Measurements from ENCODE around the gene CYTH1. TPM values are rescaled to one million over a fixed set of nuclear protein-coding genes. Genes with fewer than 3 reads are reported as not detected.

Gene CYTH1
- polyA plus RNA-seq, 3 donors from 2014 or later = 176 to 336 (median 233) TPM

DNA sequence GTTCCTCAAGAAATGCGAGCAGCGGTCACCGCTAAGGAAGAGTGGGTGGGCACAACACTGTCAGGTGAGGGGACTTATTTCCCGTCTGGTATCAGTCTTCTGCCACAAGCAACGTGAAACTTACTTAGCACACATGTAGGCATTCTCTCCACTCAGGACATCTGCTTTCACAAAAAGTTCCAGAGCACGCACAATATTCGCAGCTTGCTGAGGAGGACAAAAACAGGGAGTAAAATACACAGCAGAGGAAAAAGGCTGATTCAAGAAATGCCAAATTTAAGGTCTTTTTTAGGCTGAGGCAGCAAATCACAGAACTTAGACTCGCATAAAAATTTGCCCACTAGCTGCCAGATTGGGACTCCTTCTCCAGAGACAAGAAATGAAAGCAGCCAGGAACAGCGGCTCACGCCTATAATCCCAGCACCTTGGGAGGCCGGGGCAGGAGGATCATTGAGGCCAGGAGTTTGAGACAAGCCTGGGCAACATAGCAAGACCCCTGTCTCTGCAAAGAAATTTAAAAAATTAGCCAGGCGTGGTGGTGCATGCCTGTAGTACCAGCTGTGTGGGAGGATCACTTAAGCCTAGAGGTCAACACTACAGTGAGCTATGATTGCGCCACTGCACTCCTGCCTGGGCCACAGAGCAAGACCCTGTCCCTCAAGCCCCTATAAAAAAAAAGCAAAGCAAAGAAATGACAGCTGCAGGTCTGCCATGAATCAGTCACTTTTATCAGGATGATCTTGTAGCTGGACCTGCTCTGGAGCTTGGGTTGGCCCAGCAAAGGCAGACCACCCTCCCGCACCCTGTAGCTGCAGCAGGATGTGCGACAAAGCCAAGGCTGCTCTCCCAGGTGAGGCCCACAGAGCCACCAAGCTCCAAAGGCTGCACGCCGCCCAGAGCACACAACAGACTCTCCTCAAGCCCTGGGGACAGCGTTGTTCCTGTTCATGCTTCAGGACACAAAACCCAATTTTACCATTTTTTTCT lies 38.0 kb upstream of the CYTH1 start:
- Mint-ChIP-seq H3K36me3 (peaks cover 26 to 57% (median 33%) of the 10 kb centered on the region in 3 donors), H3K4me3 (peak overlapping the region in 1 of 5 donors; percentile 69), H3K27ac (peak overlapping the region; percentile 88 to 99 (median 92))

DNA sequence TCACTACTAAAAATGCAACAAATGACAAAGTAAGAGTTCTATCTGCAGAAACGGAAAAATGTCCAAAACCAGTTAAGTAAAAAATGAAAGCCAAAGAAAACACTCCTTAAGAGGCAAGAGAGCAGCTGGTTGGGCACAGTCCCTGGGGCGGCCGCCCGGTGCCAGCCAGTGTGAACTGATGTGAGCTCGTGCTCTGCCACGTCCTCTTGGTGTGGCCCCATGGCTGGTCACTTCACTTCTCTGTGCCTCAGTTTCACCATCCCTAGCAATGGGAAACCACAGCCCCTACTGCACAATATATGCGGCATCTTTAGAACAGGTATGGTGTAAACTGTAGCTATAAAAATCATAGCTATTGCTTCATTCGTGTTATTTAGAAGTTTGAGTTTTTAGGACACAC lies 37.3 kb upstream of the CYTH1 start:
- peak overlapping the region; percentile 88 to 99 (median 92) for H3K27ac Mint-ChIP-seq
- H3K36me3 Mint-ChIP-seq = peaks cover 24 to 52% (median 26%) of the 10 kb centered on the region in 3 donors

More for the DNA sequence above, 38.0 kb upstream of the CYTH1 start:
- no peak for DNase-seq
- Mint-ChIP-seq H3K4me1 (peaks cover 35 to 50% of the 10 kb centered on the region in 2 donors), H3K9me3 (peaks cover 0 to 1% (median 0%) of the 10 kb centered on the region in 6 donors), H3K27me3 (ENCODE audit: low read depth in 3 of 3) (peaks cover 15 to 29% (median 20%) of the 10 kb centered on the region in 3 donors)

DNA sequence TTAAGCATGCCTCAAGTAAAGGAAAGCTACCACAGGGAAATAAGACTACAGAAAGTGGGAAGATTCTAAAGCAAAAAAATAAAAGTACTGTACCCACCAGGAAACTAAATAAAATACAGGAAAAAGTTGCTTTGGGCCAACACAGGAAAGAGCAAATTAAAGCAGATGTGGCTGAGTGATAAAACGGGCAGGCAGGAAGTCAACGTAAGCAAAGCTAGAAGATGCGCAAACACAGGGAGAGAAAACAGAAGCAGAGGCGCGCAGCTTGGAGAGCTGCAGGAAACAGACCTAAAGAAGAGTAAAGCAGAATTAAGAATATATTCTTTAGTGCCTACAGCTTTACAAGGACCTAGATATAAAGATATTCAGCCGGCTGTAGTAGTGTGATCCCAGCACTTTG lies 36.9 kb upstream of the CYTH1 start:
- H3K4me1 Mint-ChIP-seq = peaks cover 35 to 43% of the 10 kb centered on the region in 2 donors
- no peaks in the 10 kb centered on the region for H3K9me3 Mint-ChIP-seq
- peak; percentile 64 to 74 (median 72) for DNase-seq
- H3K36me3 Mint-ChIP-seq = peaks cover 24 to 52% (median 24%) of the 10 kb centered on the region in 3 donors
- peaks cover 14 to 28% (median 17%) of the 10 kb centered on the region in 3 donors for H3K27me3 Mint-ChIP-seq (ENCODE audit: low read depth in 3 of 3)
- peak overlapping the region; percentile 69 to 78 (median 73) for H3K4me3 Mint-ChIP-seq
- H3K27ac Mint-ChIP-seq = peak overlapping the region; percentile 88 to 99 (median 92)

More for the DNA sequence above, 37.3 kb upstream of the CYTH1 start:
- Mint-ChIP-seq H3K4me3 (peak overlapping the region; percentile 69 to 78 (median 73)), H3K4me1 (peaks cover 35 to 45% of the 10 kb centered on the region in 2 donors), H3K9me3 (peaks cover 0 to 1% (median 0%) of the 10 kb centered on the region in 6 donors), H3K27me3 (ENCODE audit: low read depth in 3 of 3) (peaks cover 14 to 28% (median 17%) of the 10 kb centered on the region in 3 donors)
- no peak for DNase-seq

- peak overlapping the region; percentile 88 to 99 (median 94) for H3K27ac Mint-ChIP-seq
- peak in 1 of 3 donors; percentile 33 for DNase-seq
- H3K27me3 Mint-ChIP-seq (ENCODE audit: low read depth in 3 of 3) = peaks cover 14 to 27% (median 15%) of the 10 kb centered on the region in 3 donors
- no peaks in the 10 kb centered on the region for H3K9me3 Mint-ChIP-seq
- peaks cover 35 to 37% of the 10 kb centered on the region in 2 donors for H3K4me1 Mint-ChIP-seq
- peak overlapping the region; percentile 73 to 78 (median 74) for H3K4me3 Mint-ChIP-seq
- H3K36me3 Mint-ChIP-seq = peaks cover 20 to 50% (median 25%) of the 10 kb centered on the region in 3 donors
Measured at GRCh38 chr17:78818152-78818846, 36.2 kb upstream of the CYTH1 start.

GRCh38 chr17:78817123-78817522 lies 35.0 kb upstream of the CYTH1 start:
- Mint-ChIP-seq H3K36me3 (peaks cover 12 to 54% (median 23%) of the 10 kb centered on the region in 3 donors), H3K4me1 (peaks cover 35 to 37% of the 10 kb centered on the region in 2 donors)
- peak; percentile 83 to 90 (median 88) for DNase-seq

GRCh38 chr17:78815696-78816095 lies 33.6 kb upstream of the CYTH1 start:
- Mint-ChIP-seq H3K9me3 (no peaks in the 10 kb centered on the region), H3K4me1 (peaks cover 35 to 37% of the 10 kb centered on the region in 2 donors), H3K4me3 (no peak overlapping the region), H3K27me3 (ENCODE audit: low read depth in 3 of 3) (peaks cover 9 to 21% (median 14%) of the 10 kb centered on the region in 3 donors), H3K27ac (peak overlapping the region; percentile 23 to 89 (median 58)), H3K36me3 (peaks cover 20 to 54% (median 25%) of the 10 kb centered on the region in 3 donors)
- no peak for DNase-seq

More at GRCh38 chr17:78817123-78817522, 35.0 kb upstream of the CYTH1 start:
- H3K27ac Mint-ChIP-seq = peak overlapping the region; percentile 88 to 99 (median 94)
- H3K27me3 Mint-ChIP-seq (ENCODE audit: low read depth in 3 of 3) = peaks cover 11 to 22% (median 14%) of the 10 kb centered on the region in 3 donors
- no peaks in the 10 kb centered on the region for H3K9me3 Mint-ChIP-seq
- H3K4me3 Mint-ChIP-seq = peak overlapping the region; percentile 39 to 80 (median 74)

DNA sequence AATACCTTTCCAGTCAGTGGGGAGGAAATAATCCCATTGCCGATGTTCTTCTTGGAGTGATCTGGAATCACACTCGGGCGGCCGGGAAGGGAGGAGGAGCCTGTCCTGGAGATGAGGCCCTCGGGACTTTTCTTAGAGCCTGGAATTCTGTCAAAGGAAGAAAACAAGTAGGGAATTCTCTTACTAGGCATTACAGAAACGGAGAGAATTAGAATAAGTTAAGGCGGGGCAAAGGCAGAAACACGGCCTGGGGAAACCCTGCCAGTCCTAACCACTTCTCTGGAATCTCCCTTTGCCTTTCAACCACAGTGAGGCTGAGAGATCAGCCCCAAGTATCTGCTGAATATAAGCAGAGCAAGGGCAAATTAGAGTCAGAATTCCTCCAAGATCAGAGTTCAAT lies 30.8 kb upstream of the CYTH1 start:
- H3K4me1 Mint-ChIP-seq = peaks cover 14 to 16% of the 10 kb centered on the region in 2 donors
- H3K9me3 Mint-ChIP-seq = no peaks in the 10 kb centered on the region
- H3K27ac Mint-ChIP-seq = peak overlapping the region in 3 of 6 donors; percentile 0 to 58 (median 42)
- H3K4me3 Mint-ChIP-seq = no peak overlapping the region
- H3K27me3 Mint-ChIP-seq (ENCODE audit: low read depth in 3 of 3) = peaks cover 5 to 16% (median 12%) of the 10 kb centered on the region in 3 donors
- DNase-seq = peak in 1 of 3 donors; percentile 31
- H3K36me3 Mint-ChIP-seq = peaks cover 16 to 54% (median 28%) of the 10 kb centered on the region in 3 donors

GRCh38 chr17:78808163-78808562 lies 26.1 kb upstream of the CYTH1 start:
- Mint-ChIP-seq H3K36me3 (peaks cover 20 to 69% (median 26%) of the 10 kb centered on the region in 3 donors), H3K27me3 (ENCODE audit: low read depth in 3 of 3) (peaks cover 15 to 18% (median 15%) of the 10 kb centered on the region in 3 donors), H3K4me1 (peaks cover 14 to 15% of the 10 kb centered on the region in 2 donors), H3K9me3 (no peaks in the 10 kb centered on the region), H3K27ac (peak overlapping the region in 1 of 6 donors; percentile 13), H3K4me3 (no peak overlapping the region)
- DNase-seq = no peak

DNA sequence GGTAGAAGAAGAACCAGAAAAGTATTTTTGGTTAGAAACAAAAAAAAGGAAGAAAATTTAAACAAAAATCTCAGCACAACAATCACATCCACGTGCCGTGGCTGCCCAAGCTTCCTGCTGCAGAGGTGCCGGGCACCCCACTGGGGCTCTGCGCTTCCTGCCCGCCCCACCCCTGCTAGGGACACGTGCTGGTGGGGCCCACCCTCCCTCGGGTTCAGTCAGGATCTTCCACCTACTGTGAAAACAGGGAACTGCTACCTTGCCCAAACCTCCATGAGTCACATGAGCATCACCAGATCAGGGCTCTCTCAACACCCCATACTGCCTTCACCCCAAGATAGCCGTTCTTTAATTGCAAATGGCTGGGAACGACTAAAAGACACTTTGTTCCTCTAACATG lies 24.4 kb upstream of the CYTH1 start:
- peaks cover 17 to 66% (median 21%) of the 10 kb centered on the region in 3 donors for H3K36me3 Mint-ChIP-seq
- peaks cover 14 to 15% of the 10 kb centered on the region in 2 donors for H3K4me1 Mint-ChIP-seq

DNA sequence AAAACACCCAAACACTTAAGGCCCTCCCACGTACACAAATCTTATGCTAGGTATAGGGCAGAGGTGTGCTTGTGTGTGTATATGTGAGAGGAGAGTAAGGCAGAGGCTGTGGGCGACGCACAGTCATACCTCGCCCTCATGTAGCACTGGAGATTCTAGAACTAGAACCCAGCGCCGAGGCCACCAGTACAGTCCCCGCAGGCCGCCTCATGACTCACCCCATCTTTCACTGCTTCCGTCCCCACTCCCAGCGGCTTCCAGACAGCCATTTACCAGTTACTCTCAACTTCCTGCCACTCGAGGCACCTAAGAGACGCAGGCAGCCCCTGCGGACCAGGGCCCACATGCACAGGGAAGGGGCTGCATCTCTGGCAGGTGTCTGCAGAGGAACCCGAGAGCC lies 23.2 kb upstream of the CYTH1 start:
- Mint-ChIP-seq H3K27me3 (ENCODE audit: low read depth in 3 of 3) (peaks cover 7 to 22% (median 19%) of the 10 kb centered on the region in 3 donors), H3K4me3 (peak overlapping the region in 1 of 5 donors; percentile 37), H3K9me3 (no peaks in the 10 kb centered on the region), H3K4me1 (peaks cover 17% of the 10 kb centered on the region in 2 donors), H3K27ac (peak overlapping the region in 4 of 6 donors; percentile 59 to 89 (median 80)), H3K36me3 (peaks cover 13 to 59% (median 17%) of the 10 kb centered on the region in 3 donors)
- DNase-seq = peak in 1 of 3 donors; percentile 57

More for the DNA sequence above, 24.4 kb upstream of the CYTH1 start:
- Mint-ChIP-seq H3K27ac (peak overlapping the region; percentile 30 to 89 (median 68)), H3K27me3 (ENCODE audit: low read depth in 3 of 3) (peaks cover 11 to 22% (median 17%) of the 10 kb centered on the region in 3 donors), H3K4me3 (no peak overlapping the region), H3K9me3 (no peaks in the 10 kb centered on the region)
- peak in 1 of 3 donors; percentile 26 for DNase-seq

DNA sequence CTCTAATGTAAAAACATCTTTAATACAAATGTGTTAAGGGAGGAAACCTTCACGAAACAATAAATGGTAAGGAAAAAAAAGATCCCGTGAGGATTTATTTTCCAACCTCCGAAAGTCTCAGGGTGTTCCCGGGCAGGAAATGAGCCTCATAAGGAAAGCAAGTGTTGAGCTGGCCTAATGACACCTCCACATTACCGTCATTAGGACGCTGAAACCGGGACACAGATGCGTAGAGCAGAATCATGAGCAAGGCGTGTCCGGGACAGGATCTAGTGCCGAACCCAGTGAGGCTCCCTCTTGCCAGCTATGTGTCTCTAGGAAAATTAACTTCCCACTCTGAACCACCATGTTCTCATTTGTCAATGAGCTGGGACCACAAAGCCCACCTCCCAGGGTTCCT lies 22.7 kb upstream of the CYTH1 start:
- Mint-ChIP-seq H3K9me3 (no peaks in the 10 kb centered on the region), H3K36me3 (peaks cover 13 to 59% (median 17%) of the 10 kb centered on the region in 3 donors), H3K4me1 (peaks cover 20 to 22% of the 10 kb centered on the region in 2 donors), H3K27me3 (ENCODE audit: low read depth in 3 of 3) (peaks cover 9 to 22% (median 19%) of the 10 kb centered on the region in 3 donors), H3K4me3 (peak overlapping the region in 1 of 5 donors; percentile 37), H3K27ac (peak overlapping the region in 2 of 6 donors; percentile 84 to 89)
- no peak for DNase-seq

GRCh38 chr17:78803186-78803845 lies 21.2 kb upstream of the CYTH1 start:
- Mint-ChIP-seq H3K4me3 (peak overlapping the region in 1 of 5 donors; percentile 78), H3K27me3 (ENCODE audit: low read depth in 3 of 3) (peaks cover 14 to 24% (median 19%) of the 10 kb centered on the region in 3 donors), H3K36me3 (peaks cover 16 to 59% (median 20%) of the 10 kb centered on the region in 3 donors), H3K9me3 (no peaks in the 10 kb centered on the region), H3K4me1 (peaks cover 33 to 37% of the 10 kb centered on the region in 2 donors), H3K27ac (peak overlapping the region in 4 of 6 donors; percentile 27 to 83 (median 71))
- DNase-seq = no peak

Data from immature natural killer cell (primary cell).